HG03575 (cell line): ENCODE measurements around the gene PTPRN2.
"Not testable (repeated sequence)": the region's sequence is repeated elsewhere in the genome, so short reads cannot be mapped to it uniquely, and the experiment has no call there.

Experiments used
- ATAC-seq: cut with Tn5 transposase; IDR thresholded peaks from one replicate; pipeline ENCODE4 v1.9.1; 2021; ENCODE audit not compliant: unreplicated experiment, insufficient number of reproducible peaks, low FRiP score; ENCODE audit errors: extremely low read depth

PTPRN2 gene

GRCh38 chr7:158443014-158443687 is 144.5 kb downstream of the PTPRN2 start:
- ATAC-seq, result no peak

DNA sequence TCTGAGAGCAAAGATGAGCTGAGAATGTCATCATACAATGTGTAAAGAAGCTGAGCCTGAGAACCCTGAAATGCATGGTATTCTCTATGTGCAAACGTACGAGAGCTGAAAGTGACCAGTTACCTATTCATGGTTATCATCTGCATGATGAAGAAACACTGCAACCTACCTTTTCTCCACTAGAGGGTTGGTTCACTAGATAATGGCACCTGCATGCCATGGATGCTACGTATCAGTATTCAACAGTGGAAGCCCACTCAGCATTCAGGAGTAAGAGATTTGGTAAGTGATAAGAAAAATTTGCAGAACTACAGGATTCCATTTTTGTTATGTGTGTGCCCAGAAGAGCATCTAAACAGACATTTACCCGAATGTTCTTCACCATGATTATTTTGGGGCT is 145.4 kb downstream of the PTPRN2 start:
- ATAC-seq, result no peak

GRCh38 chr7:158439035-158439434 is 148.6 kb downstream of the PTPRN2 start:
- no peak for ATAC-seq

DNA sequence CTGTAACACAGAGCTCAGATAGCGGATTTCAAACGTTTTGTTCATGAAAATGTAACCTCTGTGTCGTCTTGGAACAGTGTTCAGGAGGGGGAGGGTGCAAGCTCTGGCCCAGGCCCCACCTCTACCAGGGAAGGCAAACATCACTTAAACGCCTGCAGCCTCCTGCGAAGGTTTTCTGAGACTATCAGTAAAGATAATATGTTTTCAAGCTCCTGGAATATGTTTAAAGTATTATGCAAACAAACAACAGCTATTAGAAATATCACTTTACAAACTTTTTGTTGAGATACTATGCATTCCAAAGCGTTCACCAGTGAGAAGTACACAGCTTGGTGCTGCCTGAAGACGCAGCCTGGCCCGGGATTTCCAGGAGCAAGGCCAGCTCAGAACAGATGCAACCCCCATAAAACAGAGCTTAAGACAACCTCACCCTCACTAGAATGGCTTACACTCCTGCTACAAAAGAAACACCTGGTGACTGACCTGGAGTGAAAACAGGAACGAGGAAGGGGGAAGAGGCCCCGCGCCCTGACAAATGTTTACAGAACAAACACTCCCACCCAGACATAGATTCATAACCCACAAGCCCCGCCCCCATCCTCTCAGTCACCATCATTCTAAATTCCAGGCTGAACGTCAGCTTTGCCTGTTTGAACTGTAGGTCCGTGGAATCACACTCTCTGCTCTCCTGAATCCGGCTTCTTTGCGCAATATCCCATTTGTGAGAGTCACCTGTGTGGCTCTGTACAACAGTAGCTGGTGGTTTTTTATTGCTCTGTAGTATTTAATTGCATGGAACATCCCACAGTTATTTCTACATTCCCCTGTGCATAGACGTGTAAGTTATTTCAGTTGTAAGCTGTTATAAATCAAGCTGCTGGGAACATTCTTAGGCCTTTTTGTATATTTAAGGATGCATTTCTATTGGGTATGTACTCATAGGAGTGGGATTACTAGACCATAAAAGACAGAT is 155.0 kb downstream of the PTPRN2 start:
- no peak for ATAC-seq

GRCh38 chr7:158431941-158432347 is 155.7 kb downstream of the PTPRN2 start:
- no peak for ATAC-seq

DNA sequence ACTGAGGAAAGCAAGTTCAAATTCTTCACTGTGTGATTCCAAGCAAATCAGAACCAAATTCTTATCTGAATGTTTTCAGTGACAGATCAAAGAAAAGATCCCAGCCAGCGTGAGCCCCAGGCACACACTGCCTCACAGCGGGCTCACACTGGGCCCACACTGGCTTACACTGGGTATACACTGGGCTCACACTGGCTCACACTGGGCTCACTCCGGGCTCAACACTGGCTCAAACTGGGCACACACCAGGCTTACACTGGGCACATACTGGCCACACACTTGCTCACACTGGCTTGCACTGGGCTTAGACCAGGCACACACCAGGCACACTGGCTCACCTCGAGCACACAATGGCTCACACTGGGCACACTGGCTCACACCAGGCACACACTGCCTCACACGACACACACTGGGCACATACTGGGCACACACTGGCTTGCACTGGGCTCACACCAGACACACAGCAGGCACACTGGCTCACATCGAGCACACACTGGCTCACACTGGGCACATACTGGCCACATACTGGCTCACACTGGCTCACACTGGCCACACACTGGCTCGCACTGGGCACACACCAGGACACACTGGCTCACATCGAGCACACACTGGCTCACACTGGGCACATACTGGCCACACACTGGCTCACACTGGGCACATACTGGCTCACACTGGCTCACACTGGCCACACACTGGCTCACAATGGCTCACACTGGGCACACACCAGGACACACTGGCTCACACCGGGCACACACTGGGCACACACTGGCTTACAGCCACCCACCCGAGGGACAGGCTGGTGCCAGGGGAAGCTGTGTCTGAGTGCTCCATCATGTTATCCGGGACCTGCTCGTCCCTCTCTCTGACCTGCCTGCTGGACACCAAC is 156.3 kb downstream of the PTPRN2 start:
- no peak for ATAC-seq

DNA sequence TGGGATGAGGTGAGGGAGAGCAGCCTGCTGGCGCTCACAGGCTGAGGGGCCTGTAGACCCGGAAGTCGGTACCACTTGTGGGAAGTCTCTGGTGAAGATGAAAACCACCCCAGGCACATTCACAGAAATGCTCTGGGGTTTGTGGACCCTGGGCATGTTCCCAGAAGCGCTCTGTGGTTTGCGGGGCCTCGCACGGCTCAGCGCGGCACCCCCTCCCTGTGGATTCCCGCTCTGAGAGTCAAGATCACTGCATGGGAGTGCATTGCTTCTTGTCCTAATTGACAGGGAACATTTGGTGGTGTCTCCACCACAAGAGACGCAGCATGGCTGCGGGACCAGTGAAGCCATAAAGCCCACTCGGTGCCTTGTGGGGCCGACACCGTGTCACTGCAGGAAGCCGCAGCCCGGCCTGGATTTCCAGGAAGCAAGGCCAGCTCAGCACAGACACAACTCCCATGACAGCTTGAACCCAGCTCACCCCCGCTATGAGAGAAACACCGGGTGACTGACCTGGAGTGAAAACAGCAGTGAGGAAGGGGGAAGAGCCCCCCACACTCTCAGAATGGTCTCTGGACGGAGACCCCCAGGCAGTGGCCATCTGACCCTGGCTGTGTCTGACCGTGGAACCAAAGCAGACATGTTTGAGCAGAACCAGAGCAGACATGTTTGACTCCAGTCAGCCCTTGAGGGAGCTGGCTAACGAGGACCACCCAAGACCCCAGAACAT is 157.2 kb downstream of the PTPRN2 start:
- ATAC-seq, result no peak

DNA sequence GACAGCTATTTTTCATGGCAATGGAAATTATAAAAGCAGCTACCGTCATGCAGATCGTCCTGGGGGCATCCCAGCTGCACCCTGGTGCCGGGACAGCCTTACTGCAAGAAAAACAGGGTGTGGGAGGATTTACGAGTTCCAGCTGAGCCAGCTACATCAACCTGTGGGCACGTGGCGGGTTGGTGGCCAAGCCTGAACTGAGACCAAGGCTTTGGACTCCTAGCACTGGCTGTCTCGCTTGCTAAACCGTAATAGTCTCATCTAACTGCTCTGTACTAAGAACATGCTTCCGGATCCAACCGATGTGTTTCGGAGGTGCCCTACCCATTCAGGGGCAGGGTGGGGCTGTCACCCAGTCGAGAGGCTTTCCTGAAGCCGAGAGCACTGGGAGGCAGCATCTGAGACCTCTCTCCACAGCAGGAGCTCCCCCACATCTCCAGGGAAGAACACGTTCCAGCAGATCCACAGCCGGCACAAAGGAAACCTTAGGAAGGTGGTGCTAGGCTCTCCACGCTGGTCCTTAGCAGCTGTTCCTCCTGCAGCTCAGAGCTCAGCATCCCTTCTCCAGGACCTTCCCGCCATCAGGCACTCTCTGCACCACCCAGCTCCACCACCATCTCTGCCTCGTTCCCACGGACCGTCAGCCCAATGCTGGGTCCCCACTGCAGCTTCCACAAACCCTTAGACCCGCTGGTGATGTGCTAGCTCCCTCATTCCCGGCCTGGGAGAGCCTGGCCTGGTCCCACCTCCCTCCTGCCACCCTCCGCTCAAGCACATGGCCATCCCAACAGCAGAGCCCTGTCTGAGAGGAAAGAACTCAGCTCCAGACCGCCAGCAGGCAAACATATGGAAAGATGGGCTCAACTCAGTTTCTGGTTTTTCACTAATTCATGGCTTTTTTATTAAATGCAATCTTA is 158.5 kb downstream of the PTPRN2 start:
- ATAC-seq, result no peak

- no peak for ATAC-seq
Measured at GRCh38 chr7:158428131-158428836, 159.3 kb downstream of the PTPRN2 start.

- not testable (repeated sequence) for ATAC-seq
Measured at GRCh38 chr7:158425676-158426075, 161.9 kb downstream of the PTPRN2 start.

DNA sequence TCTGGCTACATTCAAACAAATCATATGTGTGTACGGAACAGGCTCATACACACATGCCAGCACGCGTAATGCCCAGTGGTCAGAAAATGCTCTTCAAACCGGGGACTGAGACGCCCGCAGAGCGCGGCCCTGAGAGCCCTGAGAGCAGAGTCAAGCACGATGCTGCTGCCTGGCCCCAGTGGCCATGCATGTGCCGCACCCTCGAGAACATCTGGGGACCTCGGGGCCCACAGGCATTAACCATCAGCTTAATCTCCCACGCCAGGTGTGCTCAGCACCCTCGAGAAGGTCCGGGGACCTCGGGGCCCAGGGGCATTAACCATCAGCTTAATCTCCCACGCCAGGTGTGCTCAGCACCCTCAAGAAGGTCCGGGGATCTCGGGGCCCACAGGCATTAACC is 163.1 kb downstream of the PTPRN2 start:
- no peak for ATAC-seq

DNA sequence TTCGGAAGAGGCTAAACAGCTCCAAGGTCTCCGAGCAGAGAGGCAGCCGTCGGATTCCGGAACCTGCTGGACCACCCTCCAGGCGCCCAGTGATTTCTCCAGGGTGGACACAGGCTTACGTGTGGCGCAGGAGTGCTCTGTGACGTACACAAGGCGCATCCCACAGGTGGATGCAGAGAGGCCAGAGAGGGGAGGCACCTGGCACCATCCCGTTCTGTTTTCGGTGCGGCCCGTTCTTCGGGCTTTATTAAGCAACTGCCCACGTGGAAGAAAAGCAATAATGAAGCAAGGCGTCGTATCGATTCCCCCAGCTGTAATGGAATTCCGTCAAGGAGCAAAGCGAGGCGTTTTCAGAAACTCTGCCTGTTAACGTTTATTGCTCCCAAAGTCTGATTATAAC is 163.6 kb downstream of the PTPRN2 start:
- ATAC-seq, result no peak

DNA sequence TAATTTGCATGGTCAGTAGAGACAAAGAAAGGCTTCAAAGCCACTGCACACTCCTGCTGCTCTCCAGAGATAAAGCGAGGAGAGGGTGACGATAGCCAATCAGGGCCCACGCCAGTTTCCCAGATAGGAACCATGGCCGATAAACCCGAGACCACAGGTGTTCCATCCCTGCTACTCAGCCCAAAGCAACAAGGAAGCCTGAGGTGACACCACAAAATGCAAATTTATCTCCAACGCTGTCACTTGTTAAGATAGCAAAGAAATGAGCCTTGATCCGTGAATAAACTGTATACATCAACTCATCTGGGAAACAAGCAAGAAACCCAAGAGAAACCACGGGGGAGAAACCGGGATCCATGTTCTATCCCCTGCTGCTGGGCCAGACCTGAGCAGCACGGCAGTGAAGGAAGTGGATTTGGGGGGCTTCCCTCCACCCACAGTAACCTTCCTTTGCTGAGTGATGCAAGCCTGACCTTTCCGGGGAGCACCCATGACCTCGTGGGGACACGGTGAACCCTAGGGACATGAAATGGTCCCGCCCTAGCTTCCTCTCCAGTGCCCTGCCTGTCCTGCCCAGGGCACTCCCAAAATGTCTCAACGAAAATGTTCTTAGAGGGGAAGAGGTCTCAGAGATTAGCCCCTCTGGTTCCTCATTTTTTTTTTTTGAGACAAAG is 164.6 kb downstream of the PTPRN2 start:
- ATAC-seq, result no peak

DNA sequence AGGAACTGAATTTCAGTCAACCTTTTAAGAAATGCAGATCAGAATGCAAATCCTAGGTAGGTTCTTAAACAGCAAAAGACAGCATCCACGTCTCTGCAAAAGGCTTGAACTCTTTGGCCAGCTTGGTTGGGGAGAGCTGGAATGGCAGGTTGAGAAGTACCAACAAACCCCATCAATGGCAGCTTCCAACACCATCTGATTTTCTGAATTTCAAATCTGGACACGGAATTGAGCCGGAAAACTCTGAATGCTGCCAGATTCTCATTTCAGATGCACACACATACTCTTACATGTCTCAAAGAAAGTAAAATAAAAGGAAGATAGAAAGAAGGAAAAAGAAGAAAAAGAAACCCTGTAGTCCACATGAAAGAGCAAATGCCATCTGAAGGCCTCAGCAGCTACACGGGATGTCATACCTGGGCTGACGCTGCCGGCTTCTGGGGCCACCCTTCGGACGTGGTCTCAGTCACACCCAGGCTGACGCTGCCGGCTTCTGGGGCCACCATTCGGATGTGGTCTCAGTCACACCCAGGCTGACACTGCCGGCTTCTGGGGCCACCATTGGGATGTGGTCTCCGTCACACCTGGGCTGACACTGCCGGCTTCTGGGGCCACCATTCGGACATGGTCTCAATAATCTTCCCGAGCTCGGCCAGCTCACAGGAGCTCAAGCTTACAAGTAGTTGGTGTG is 165.3 kb downstream of the PTPRN2 start:
- ATAC-seq, result no peak

DNA sequence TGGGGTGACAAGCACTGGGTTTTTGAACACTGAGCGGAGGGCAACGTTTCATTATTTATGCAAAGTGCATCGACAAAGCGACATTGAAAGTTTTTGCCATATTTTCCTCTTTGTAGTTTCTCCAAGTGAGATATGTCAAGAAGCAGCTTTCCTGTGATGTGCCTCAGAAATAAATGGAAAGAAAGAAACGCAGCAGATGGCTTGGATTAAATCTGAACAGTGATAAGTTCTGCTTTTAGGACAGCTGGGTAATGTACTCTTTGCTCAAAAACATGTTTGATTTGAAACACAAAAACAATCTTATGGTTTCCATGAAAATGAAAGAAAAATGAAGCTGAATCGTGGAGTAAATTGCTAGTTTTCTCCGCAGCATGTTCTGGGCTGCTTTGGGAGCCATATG is 166.3 kb downstream of the PTPRN2 start:
- ATAC-seq, result no peak
